HL-60 (cell line): ENCODE data around the gene SETD3.

ENCODE experiments used
- CTCF ChIP-seq: IDR thresholded peaks from one replicate; pipeline ENCODE4 v1.5.1; 2011; ENCODE audit warnings: low read length, control low read depth, inconsistent platforms; ENCODE audit not compliant: insufficient read depth
- POLR2AphosphoS5 ChIP-seq: IDR thresholded peaks from 2 replicates; pipeline ENCODE4 v1.6.1; 2012; ENCODE audit warnings: low read depth
- REST ChIP-seq: IDR thresholded peaks from 2 replicates; pipeline ENCODE4 v1.6.1; 2012; ENCODE audit warnings: low read depth; ENCODE audit not compliant: insufficient replicate concordance
- SPI1 ChIP-seq: IDR thresholded peaks from 2 replicates; pipeline ENCODE4 v1.6.1; 2012; ENCODE audit warnings: low read depth, mild to moderate bottlenecking, borderline replicate concordance

- TF ChIP-seq CTCF (no peak), REST (no peak), SPI1 (no peak), POLR2AphosphoS5 (no peak)
These were observed 36.4 kb upstream of the SETD3 start for GRCh38 chr14:99516871-99517642.
